CD4-positive, alpha-beta T cell treated with Interleukin-4 for 4 hours (primary cell): ENCODE data around the gene ZCWPW2.

Experiments used
- DNase-seq: peaks from one replicate; pipeline ENCODE4 v3.0.0-alpha.2; 2020

Gene ZCWPW2

DNA sequence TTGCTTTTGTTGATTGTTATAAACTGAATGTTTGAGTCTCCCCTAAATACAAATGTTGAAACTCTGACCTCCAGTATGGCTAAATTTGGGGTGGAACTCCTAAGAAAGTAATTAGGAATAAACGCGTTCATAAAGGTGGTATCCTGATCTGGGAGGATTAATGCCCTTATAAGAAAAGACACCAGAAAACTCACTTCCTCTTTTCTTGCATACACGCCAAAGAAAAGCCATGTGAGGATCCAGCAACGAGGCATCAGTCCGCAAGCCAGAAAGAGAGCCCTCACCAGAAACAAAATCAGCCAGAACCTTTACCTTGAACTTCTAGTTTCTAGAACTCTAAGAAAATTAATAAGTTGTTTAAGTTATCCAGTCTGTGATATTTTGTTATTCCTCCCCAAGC is 37.5 kb downstream of the ZCWPW2 start:
- DNase-seq, result no peak

DNA sequence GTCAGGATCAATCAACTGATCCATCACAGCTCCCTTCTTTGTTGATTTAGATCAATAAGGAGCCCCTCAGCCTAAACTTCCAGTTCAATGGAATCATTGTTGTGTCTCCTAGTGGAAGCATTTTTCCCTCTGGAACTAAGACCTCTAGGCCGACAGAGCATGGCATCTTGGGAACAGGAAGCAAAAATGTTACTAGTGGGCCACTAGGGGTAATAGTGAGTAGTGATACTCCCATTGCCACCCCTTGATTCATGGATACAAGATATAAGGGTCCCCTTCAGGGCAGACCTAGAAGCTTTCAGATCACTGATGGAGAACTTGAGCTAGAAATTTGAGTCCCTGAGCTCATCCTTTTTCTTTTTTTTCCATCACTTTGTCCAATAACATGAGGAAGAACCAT is 40.5 kb downstream of the ZCWPW2 start:
- no peak for DNase-seq

DNA sequence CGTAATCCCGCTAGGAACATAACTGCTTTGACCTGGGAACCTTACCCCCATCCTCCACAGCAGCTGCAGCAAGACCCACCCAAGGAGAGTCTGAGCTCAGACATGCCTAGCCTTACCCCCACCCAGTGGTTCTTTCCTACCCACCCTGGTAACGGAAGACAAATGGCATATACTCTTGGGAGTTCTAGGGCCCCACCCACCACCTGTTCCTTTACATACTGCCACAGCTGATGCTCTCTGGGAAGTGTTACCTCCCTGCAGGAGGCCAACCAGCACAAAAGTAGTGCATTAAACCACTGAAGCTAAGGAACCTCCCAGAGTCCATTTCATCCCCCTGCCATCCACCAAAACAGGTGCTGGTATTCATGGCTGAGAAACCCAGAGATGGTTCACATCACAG is 50.7 kb downstream of the ZCWPW2 start:
- no peak for DNase-seq

DNA sequence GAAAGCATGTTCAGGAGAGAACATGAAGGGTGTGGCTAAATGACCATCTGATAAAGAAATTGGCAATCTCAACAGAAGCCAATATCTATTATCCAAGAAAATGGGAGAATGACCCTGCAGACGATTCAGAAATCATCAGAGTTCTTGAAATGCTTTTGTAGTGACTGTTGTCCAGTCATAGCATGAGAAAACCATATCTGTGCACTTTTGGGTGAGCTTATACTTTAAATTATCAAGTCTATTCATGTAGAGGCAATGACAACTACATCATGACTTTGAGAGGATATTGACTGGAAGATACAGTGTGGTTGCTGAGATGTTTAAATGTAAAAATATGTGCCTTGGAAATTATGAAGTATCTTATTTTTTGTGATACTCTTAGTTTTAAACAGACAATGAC is 57.7 kb downstream of the ZCWPW2 start:
- no peak for DNase-seq

DNA sequence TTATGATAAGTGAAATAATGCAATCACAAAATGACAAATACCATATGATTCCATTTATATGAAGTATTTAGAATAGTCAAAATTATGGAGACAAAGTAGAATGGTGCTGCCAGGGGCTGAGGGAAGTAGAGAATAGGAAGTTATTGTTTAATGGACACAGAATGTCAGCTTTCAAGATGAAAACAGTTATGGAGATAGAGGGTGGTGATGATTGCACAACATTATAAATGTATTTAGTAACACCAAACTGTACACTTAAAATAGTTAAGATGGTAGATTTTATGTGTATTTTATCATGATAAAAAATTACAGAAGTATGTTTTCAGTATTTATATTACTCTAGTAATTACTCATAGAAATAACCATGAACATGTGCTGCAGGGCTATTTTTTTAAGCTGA is 100.9 kb downstream of the ZCWPW2 start:
- no peak for DNase-seq

DNA sequence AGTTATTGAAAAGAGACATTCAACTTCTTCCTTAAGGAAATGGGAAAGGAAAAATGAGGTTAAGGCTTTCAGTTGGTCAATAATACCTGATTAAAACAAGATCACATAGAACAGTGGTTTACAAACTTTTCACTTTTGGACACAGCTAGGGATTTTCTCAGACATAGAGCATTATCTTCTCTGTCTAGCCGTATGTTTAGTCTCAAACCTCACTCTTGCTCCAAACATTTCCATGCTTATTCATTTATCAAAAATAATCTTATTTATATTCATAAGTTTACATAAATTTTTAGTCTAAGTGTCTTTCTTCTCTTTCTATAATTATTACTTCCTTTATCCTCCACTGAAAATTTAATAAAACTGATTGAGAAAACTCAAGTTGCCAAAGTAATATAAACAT is 114.3 kb downstream of the ZCWPW2 start:
- DNase-seq, result no peak

DNA sequence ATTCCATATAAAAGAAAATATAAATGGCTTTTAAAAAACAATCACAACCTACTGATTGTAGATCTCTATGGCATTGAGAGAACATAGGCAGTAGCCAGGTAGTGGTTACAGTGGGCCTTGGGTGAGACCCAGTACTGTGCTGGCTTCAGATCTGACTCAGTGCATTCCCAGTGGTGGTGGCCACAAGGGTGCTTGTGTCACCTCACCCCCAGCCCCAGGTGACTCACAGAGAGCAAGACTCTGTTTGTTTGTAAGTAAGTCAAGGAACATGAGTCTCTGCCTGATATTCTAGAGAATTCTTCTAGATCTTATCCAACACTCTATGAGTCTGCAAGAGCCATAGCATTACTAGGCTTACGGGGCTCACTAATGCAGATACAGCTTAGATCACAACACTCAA is 118.9 kb downstream of the ZCWPW2 start:
- DNase-seq, result no peak

DNA sequence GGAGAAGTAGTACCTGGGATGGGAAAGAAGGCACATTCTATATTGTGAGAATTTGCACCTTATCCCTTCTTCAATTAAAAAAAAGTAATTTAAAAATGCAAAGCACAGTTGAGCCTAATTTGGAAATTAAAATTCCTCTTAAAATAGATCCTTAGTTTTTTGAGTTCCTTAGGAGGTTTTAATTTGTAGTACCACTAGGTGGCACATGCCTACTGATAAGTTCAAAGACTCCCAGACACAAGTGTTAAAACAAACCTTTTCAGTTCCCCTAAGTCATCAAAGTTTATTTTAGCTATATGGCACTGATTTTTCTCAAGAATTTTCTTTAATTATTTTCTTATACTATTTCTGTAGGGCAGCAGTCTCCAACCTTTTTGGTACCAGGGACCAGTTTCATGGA is 127.7 kb downstream of the ZCWPW2 start:
- DNase-seq, result peak; percentile 11

DNA sequence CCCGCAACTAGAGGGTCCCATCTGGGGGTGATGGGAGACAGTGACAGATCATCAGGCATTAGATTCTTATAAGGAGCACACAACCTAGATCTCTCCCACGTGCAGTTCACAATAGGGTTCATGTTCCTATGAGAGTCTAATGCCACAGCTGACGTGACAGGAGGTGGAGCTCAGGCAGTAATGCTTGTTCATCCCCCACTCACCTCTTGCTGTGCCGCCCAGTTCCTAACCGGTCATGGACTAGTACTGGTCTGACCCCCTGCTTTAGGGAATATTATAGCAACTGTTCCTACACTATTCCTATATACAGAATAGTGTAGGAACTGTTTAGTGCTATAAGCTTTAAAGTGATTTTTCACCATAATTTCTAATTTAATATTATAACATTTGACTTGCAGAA is 128.2 kb downstream of the ZCWPW2 start:
- DNase-seq, result no peak

DNA sequence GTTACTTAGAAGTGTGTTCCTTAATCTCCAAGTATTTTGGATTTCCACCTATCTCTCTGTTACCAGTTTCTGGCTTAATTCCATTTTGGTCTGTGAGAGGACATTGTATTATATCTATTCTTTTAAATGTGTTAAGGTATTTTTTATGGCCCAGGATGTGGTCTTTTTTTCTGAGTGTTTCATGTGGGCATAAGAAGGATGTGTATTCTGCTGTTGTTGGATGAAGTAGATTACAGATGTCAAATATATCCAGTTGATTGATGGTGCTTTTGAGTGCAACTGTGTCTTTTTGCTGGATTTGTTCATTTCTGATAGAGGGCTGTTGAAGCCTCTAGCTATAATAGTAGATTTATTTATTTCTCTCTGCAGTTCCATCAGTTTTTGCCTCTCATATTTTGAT is 136.6 kb downstream of the ZCWPW2 start:
- DNase-seq, result no peak

DNA sequence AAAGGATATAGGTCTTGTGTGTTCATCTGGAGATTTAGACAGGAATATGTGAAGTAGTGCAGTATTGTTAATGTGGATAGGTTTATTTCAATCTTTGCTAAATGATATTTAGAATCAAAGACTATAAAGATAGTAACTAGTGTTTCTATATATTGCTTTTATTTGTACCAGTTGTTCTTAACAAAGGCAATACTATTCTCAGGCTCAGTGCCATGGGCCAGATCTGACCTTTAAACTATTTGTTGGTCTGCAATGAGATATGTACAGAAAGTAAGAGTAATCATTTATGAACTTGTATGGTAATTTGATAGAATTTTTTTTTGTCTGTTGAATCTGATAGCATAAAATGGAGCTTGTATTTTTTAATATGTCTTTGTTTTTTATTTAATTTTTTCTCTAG is 146.8 kb downstream of the ZCWPW2 start:
- DNase-seq, result no peak

DNA sequence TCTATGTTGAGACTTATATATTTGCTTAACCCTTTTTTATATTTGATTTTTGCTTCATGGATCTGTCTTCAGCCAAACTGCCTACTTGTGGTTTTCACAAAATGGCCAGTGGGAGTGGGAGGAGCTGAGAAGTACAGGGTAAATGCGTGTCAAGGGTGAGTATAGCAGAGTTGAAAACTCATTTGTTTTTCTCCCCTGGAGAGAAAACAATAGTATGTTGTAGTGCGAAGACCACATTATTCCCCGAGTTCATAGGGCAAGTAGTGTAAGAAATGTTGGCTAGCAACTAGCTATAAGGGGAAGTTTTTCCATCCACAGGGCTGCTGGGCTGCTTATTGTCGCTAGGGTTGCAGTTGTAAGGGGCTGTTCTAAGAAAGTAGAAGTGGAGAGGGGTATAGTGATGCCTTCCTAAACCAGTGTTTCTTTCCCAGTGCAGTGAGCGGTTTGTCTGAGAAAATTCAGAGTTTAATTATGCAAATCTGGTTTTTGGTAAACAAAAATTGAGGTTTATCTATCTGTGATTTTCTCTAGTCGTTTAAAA is 153.9 kb downstream of the ZCWPW2 start:
- no peak for DNase-seq

DNA sequence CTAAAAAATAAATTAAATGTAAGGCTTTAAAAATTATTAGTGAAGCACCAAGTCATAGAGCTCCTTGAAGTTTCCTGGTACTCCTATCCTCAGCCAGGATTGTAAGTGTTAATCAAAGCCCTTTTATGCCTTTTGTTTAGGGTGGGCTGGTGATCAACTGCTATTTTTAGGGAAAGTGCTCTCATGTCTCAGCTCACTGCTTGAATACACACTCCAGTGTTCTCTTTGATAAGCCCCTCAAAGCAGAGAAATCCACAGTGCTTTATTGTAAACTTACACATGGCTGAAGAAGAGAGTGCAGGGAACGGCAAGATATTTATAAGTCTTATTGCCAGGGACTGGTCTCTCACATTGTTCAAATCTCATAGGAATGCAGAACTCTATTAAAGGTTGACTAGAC is 156.5 kb downstream of the ZCWPW2 start:
- DNase-seq, result no peak

DNA sequence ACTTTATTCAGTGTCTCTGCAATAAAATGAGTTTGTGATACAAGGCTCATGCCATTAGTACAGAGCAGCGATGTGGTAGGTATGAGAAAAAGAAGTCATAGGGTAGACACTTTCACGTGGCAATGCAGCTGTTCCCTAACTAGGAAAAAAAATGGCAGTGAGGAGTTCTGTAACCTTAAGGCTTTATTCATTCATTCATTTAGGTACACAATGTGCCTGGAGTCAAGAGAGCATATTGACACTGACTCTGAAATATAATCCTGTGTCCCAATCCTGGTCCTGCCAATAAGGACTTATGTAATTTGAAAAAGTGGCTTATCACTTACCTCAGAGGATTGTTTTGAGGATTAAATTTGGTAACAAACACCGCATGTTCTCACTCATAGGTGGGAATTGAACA is 173.1 kb downstream of the ZCWPW2 start:
- no peak for DNase-seq

DNA sequence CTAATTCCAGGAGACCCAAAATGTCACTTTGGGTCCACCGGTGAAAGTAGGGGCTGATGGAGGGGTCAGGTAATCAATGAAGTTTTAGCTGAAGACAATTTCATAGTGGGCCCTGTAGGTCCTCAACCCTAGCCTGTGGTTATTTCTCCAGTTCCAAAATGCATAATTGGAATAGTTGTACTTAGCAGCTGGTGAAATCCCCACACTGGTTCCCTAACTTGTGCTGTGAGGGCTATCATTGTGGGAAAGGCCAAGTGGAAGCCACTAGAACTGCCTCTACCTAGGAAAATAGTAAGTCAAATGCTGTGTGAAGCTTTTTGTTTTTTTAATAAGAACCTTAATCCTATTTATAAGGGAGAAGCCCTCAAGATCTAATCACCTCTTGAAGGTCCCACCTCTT is 193.8 kb downstream of the ZCWPW2 start:
- DNase-seq, result no peak

DNA sequence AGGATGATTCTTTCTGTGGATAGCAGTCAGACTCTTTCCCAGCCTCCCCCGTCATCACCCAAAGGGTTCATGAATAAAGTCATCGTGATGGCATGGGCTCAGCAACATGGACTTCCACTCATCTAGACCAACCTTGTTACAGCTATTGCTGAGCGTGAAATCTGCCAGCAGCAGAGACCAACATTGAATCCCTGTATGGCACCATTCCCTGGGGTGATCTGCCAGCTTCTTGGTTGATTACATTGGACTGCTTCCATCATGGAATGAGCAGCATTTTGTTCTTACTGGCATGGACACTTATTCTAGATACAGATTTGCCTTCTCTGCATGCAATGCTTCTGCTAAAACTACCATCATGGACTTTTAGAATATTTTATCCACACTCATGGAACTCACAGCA is 195.7 kb downstream of the ZCWPW2 start:
- DNase-seq, result no peak

DNA sequence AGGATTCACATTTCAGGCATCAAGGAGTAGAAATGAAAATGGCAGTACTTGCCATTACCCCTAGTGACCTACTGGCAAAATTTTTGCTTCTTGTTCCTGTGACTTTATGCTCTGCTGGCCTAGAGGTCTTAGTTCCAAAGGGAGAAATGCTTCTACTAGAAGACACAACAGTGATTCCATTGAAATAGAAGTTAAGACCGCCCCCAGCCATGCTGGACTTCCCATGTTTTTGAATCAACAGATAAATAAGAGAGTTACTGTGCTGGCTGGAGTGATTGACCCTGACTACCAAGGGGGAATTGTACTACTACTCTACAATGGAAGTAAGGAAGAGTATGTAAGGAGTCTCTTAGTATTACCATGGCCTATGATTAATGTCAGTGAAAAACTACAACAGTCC is 196.3 kb downstream of the ZCWPW2 start:
- DNase-seq, result no peak

DNA sequence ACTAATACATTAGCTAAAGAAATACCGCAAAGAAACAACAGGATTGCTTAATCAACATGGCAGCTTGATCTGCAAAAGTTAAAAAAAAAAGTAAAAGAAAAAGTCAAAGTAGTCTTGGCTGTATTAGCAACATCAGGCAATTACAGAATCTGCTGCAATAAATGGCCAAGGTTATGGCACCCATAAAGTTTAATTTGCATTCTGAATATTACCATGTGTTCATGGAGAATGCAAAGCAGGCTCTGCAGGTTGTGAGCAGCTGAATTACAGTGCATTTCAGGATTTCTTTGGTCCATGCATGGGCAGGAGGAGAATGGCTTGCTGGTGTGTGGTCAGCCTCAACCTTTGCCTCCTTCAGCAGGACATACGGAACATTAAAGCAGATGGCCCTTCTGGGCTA is 199.2 kb downstream of the ZCWPW2 start:
- DNase-seq, result no peak

DNA sequence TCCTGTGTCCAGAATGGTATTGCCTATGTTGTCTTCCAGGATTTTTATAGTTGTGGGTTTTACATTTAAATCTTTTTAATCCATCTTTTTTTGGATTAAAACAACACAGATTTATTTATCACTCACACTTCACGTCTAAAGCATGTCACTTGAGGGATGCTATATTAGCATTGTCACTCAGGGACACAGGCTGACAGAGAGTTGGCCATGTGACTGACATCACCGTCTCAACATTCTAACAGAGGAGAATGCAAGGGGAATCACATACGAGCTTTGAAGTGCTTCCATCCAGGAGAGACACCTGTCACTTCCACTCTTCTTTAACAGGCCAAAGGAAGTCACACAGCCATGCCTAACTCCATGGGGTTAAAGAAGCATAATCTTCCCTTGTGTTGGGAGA is 204.7 kb downstream of the ZCWPW2 start:
- DNase-seq, result no peak

DNA sequence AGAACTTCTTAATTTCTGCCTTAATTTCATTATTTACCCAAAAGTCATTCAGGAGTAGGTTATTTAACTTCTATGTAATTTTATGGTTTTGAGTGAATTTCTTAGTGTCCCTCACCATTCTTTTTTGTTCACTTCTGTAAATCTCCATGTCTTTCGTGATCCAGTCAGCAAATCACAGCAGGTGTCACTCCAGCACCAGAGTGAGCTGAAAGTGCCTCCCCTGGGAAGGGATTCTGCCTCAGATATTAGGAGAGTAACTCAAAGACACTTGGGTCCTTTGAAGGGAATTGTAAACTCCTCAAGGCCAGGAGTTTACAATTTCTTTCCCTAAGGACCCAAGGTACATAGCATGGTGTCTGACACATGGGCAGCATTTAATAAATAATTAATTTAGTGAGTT is 207.7 kb downstream of the ZCWPW2 start:
- DNase-seq, result no peak

DNA sequence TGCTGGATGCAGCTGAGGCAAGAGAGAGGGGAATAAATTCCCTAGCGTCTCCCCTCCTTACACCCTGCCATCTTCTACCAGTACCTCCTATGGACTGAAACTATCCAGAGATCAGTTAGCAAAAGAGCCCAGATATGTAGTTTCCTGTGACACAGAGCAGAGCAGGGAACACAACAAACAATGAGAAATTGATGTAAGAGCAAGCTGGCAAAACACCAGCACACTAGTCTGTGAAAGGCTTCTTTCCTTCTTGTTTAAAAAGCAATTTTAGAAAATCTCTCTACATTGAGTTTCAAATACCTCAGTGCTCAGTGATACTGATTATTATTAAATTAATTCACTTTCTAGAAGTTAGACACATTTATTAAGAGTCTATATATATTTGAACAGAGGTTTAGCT is 215.7 kb downstream of the ZCWPW2 start:
- DNase-seq, result no peak

DNA sequence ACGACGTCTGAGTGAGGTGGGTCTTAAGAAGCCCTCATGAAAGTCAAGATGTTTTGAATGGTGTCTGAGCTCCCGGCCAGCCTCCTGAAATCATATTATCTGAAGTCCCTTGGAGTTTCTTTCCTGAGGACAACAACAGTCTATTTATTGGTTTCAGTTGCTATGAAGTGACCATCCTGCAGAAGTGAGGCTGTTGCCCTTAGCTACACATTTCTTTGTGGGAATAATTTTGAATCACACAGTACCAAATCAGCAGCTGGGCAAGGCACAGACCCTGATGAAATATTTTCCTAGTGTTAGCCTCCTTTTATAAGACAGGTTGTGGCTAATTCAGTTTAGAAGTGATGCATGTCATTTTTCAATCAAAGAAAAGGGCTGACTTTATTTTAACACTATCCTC is 220.8 kb downstream of the ZCWPW2 start:
- DNase-seq, result no peak

DNA sequence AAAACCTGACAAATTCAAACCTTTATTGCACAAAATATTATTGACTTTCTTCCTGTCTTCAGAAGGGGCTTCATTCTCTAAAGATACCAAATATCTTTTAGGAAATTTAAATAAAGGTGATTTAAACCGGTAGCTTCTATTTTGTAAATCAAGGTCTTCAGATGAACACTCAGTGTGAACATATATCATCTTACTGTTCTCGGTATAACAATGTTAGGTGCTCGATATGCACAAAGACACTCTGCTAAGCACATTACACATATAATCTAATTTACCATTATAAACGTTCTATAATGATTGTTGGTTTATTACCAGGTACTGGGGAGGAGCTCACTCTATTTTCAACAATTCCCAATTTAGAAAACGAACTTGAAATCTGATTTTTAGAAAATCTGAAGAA is 225.5 kb downstream of the ZCWPW2 start:
- no peak for DNase-seq

DNA sequence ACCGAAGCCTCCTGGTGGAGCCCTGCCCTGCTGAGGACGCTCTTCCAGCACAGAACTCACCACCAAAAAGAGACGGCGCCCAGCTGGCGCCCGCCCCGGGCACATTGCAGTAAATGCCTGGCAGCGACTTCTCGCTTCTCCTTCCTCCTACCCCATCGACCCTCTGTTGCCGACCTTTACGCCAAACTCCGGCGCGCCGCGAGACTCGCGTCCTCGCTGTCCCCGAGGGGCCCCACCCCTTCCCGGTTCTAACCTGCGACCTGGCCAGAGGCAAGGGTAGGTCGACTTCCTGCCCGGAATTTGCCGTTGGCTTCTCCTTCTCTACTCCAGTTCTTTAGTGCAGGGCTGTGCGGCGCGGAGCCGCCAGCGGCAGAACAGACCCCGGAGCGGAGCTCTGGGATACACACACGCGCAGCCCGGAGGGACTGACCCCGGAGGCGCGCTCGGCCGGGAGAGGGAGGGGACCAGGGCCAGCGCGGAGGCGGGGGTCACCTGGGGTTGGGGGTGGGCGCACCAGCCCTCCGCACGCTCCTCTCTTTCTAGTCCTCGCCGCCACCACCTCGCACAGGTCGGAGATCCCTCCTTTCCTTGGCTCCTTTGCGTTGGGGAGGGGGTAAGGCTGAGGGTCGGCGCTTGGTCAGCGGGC is 226.7 kb downstream of the ZCWPW2 start:
- no peak for DNase-seq
